HepG2 (cell line): ENCODE measurements around the gene NPPB. TPM values are rescaled to one million over a fixed set of nuclear protein-coding genes. Genes with fewer than 3 reads are reported as not detected.

Experiments
- CC2D1A ChIP-seq: sonication (generic); formaldehyde crosslinking; IDR thresholded peaks from 2 replicates; pipeline ENCODE4 v1.8.1; 2023; ENCODE audit warnings: mild to moderate bottlenecking, missing genetic modification reagents
- CREM ChIP-seq, 2 experiments: sonication (generic) in 1 of 2; formaldehyde crosslinking in 1 of 2; IDR thresholded peaks; 2 replicates each; pipeline versions ENCODE4 v1.4.0 to v1.6.1; 2016 to 2020; ENCODE audit warnings: antibody characterized with exemption in 1 of 2, mild to moderate bottlenecking in 1 of 2, missing genetic modification reagents in 1 of 2
- ELF4 ChIP-seq: sonication (generic); formaldehyde crosslinking; IDR thresholded peaks from 2 replicates; pipeline ENCODE4 v1.5.0; 2020; ENCODE audit warnings: missing genetic modification reagents, mild to moderate bottlenecking, moderate library complexity, borderline replicate concordance
- NKX3-1 ChIP-seq: sonication (generic); formaldehyde crosslinking; IDR thresholded peaks from 2 replicates; pipeline ENCODE4 v1.5.0; 2020; ENCODE audit warnings: missing genetic modification reagents
- NR2F1 ChIP-seq, 2 experiments: fragments of 450-650 bp in 1 of 2; formaldehyde crosslinking in 1 of 2; IDR thresholded peaks; 2 replicates each; pipeline versions ENCODE4 v1.5.0 to v1.6.1; 2016 to 2020; ENCODE audit warnings: mild to moderate bottlenecking in 1 of 2, missing compliant biosample characterization in 1 of 2, missing genetic modification reagents in 1 of 2, moderate library complexity in 1 of 2
- RFX3 ChIP-seq: IDR thresholded peaks from 2 replicates; pipeline ENCODE4 v1.6.1; 2016; ENCODE audit warnings: missing biosample characterization, missing genetic modification reagents
- SAP130 ChIP-seq: IDR thresholded peaks from 2 replicates; pipeline ENCODE4 v1.6.1; 2016; ENCODE audit warnings: low read depth
- ZFP36L2 ChIP-seq: sonication (generic); formaldehyde crosslinking; IDR thresholded peaks from 2 replicates; pipeline ENCODE4 v1.4.0; 2020; ENCODE audit warnings: missing genetic modification reagents
- ZNF124 ChIP-seq: sonication (generic); formaldehyde crosslinking; IDR thresholded peaks from 2 replicates; pipeline ENCODE4 v1.4.0; 2020; ENCODE audit warnings: missing genetic modification reagents
- ZSCAN25 ChIP-seq: sonication (generic); formaldehyde crosslinking; IDR thresholded peaks from 2 replicates; pipeline ENCODE4 v1.8.0; 2022; ENCODE audit warnings: mild to moderate bottlenecking, missing genetic modification reagents
- polyA plus RNA-seq, 8 experiments: library from polyadenylated mRNA; depleted of rRNA in 3 of 8; stranded (reverse) in 7 of 8; unstranded in 1 of 8; fragments of >200 nt; fragmentation: Illumina TruSeq in 4 of 8; extraction: Trizol in 4 of 8; gene quantifications; 2 replicates each; pipeline versions ENCODE4 v1.2.1 to v1.2.3, GENCODE V29; 2011 to 2016; ENCODE audit warnings: low read depth in 4 of 8, missing spikeins in 1 of 8, mixed read lengths in 1 of 8; ENCODE audit not compliant: insufficient read depth in 1 of 8
- total RNA-seq, 5 experiments: library from RNA; depleted of rRNA; stranded (reverse); fragments of >200 nt; fragmentation: Illumina TruSeq; extraction: Trizol; gene quantifications; 2 replicates each; pipeline ENCODE4 v1.2.3, GENCODE V29; 2016; ENCODE audit warnings: low read depth in 1 of 5
- TF ChIP-seq, protein P1 (sequence below): sonication (generic); formaldehyde crosslinking; IDR thresholded peaks from 2 replicates; pipeline ENCODE4 v1.8.0; 2022; ENCODE audit warnings: mild to moderate bottlenecking, missing genetic modification reagents, moderate library complexity
- TF ChIP-seq, protein P2 (sequence below): sonication (generic); formaldehyde crosslinking; IDR thresholded peaks from 2 replicates; pipeline ENCODE4 v1.4.0; 2020; ENCODE audit warnings: missing genetic modification reagents, borderline replicate concordance
- TF ChIP-seq, protein P3 (sequence below): sonication (generic); formaldehyde crosslinking; IDR thresholded peaks from 2 replicates; pipeline ENCODE4 v1.5.1; 2020; ENCODE audit warnings: mild to moderate bottlenecking, missing genetic modification reagents, borderline replicate concordance
- TF ChIP-seq, protein P4 (sequence below): sonication (generic); formaldehyde crosslinking; IDR thresholded peaks from 2 replicates; pipeline ENCODE4 v1.8.0; 2022; ENCODE audit warnings: mild to moderate bottlenecking, missing genetic modification reagents, moderate library complexity

The NPPB gene
- total and polyA plus RNA-seq, 2 of the 13 experiments (the other 11 are each of a cell fraction or from before 2014, with no cell fraction given) = 1.9 TPM; not detected in 1

DNA sequence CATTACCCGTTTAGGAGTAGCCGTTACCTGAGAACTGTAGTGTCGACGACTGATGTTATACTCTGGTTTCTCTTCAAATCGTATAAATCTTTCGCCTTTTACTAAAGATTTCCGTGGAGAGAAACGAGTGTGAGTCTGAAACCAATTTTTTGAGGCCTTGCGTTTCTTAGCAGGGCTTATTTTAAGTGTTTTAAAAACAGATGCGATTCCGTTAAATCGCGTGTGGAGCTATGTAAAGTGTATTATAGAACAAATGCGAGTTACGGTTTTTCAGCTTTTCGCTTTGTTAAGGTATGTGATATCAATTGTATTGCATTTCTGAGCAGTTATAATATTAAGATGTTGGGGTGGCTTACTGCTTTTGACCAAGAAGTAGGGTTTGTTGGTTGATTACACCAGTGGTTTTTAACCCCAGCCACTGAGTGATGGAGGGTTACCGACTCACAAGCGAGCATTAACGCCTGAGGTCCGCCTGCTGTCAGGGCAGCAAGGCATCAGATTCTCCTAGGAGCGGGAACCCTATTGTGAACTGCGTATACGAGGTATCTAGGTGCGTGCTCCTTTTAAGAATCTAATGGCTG is 49.4 kb upstream of the NPPB start (continued):
- peak; percentile 60; the same call in 1 of the 2 replicates for TF ChIP-seq SAP130 (CRISPR knock-in tag)
- 0 out of 2 replicates have a peak, but pooled peaks have one; percentile 76 for TF ChIP-seq ELF4 (CRISPR knock-in tag)
- no peak; the same call in 1 of the 2 replicates for TF ChIP-seq ZFP36L2
- TF ChIP-seq, protein P1, sequence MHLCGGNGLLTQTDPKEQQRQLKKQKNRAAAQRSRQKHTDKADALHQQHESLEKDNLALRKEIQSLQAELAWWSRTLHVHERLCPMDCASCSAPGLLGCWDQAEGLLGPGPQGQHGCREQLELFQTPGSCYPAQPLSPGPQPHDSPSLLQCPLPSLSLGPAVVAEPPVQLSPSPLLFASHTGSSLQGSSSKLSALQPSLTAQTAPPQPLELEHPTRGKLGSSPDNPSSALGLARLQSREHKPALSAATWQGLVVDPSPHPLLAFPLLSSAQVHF (CRISPR knock-in tag) = no peak
- no peak; a peak in 1 of 4 replicates for TF ChIP-seq NR2F1 (CRISPR knock-in tag; IDR thresholded peaks at IDR 0.05)
- peak; percentile 51; the same call in 1 of the 2 replicates for TF ChIP-seq RFX3
- TF ChIP-seq, protein P2, sequence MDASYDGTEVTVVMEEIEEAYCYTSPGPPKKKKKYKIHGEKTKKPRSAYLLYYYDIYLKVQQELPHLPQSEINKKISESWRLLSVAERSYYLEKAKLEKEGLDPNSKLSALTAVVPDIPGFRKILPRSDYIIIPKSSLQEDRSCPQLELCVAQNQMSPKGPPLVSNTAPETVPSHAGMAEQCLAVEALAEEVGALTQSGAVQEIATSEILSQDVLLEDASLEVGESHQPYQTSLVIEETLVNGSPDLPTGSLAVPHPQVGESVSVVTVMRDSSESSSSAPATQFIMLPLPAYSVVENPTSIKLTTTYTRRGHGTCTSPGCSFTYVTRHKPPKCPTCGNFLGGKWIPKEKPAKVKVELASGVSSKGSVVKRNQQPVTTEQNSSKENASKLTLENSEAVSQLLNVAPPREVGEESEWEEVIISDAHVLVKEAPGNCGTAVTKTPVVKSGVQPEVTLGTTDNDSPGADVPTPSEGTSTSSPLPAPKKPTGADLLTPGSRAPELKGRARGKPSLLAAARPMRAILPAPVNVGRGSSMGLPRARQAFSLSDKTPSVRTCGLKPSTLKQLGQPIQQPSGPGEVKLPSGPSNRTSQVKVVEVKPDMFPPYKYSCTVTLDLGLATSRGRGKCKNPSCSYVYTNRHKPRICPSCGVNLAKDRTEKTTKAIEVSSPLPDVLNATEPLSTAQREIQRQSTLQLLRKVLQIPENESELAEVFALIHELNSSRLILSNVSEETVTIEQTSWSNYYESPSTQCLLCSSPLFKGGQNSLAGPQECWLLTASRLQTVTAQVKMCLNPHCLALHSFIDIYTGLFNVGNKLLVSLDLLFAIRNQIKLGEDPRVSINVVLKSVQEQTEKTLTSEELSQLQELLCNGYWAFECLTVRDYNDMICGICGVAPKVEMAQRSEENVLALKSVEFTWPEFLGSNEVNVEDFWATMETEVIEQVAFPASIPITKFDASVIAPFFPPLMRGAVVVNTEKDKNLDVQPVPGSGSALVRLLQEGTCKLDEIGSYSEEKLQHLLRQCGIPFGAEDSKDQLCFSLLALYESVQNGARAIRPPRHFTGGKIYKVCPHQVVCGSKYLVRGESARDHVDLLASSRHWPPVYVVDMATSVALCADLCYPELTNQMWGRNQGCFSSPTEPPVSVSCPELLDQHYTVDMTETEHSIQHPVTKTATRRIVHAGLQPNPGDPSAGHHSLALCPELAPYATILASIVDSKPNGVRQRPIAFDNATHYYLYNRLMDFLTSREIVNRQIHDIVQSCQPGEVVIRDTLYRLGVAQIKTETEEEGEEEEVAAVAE (CRISPR knock-in tag) = peak; percentile 86
- TF ChIP-seq, protein P3, sequence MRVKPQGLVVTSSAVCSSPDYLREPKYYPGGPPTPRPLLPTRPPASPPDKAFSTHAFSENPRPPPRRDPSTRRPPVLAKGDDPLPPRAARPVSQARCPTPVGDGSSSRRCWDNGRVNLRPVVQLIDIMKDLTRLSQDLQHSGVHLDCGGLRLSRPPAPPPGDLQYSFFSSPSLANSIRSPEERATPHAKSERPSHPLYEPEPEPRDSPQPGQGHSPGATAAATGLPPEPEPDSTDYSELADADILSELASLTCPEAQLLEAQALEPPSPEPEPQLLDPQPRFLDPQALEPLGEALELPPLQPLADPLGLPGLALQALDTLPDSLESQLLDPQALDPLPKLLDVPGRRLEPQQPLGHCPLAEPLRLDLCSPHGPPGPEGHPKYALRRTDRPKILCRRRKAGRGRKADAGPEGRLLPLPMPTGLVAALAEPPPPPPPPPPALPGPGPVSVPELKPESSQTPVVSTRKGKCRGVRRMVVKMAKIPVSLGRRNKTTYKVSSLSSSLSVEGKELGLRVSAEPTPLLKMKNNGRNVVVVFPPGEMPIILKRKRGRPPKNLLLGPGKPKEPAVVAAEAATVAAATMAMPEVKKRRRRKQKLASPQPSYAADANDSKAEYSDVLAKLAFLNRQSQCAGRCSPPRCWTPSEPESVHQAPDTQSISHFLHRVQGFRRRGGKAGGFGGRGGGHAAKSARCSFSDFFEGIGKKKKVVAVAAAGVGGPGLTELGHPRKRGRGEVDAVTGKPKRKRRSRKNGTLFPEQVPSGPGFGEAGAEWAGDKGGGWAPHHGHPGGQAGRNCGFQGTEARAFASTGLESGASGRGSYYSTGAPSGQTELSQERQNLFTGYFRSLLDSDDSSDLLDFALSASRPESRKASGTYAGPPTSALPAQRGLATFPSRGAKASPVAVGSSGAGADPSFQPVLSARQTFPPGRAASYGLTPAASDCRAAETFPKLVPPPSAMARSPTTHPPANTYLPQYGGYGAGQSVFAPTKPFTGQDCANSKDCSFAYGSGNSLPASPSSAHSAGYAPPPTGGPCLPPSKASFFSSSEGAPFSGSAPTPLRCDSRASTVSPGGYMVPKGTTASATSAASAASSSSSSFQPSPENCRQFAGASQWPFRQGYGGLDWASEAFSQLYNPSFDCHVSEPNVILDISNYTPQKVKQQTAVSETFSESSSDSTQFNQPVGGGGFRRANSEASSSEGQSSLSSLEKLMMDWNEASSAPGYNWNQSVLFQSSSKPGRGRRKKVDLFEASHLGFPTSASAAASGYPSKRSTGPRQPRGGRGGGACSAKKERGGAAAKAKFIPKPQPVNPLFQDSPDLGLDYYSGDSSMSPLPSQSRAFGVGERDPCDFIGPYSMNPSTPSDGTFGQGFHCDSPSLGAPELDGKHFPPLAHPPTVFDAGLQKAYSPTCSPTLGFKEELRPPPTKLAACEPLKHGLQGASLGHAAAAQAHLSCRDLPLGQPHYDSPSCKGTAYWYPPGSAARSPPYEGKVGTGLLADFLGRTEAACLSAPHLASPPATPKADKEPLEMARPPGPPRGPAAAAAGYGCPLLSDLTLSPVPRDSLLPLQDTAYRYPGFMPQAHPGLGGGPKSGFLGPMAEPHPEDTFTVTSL (CRISPR knock-in tag) = 0 out of 2 replicates have a peak, but pooled peaks have one; percentile 3
- TF ChIP-seq NKX3-1 = peak; percentile 90
- peak; percentile 87 for TF ChIP-seq CREM (IDR thresholded peaks at IDR 0.05)
- TF ChIP-seq CREM (CRISPR knock-in tag; IDR thresholded peaks at IDR 0.05) = no peak
- peak; percentile 87 for TF ChIP-seq ZNF124 (CRISPR knock-in tag)
- TF ChIP-seq, protein P4, sequence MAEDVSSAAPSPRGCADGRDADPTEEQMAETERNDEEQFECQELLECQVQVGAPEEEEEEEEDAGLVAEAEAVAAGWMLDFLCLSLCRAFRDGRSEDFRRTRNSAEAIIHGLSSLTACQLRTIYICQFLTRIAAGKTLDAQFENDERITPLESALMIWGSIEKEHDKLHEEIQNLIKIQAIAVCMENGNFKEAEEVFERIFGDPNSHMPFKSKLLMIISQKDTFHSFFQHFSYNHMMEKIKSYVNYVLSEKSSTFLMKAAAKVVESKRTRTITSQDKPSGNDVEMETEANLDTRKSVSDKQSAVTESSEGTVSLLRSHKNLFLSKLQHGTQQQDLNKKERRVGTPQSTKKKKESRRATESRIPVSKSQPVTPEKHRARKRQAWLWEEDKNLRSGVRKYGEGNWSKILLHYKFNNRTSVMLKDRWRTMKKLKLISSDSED = no peak
- peak; percentile 13; the same call in 1 of the 2 replicates for TF ChIP-seq ZSCAN25 (CRISPR knock-in tag)
- TF ChIP-seq CC2D1A = 0 out of 2 replicates have a peak, but pooled peaks have one; percentile 25
